ENCODE data around the gene OR1N2.
"Not testable (repeated sequence)": the region's sequence is repeated elsewhere in the genome, so short reads cannot be mapped to it uniquely, and the experiment has no call there.

Gene OR1N2

DNA sequence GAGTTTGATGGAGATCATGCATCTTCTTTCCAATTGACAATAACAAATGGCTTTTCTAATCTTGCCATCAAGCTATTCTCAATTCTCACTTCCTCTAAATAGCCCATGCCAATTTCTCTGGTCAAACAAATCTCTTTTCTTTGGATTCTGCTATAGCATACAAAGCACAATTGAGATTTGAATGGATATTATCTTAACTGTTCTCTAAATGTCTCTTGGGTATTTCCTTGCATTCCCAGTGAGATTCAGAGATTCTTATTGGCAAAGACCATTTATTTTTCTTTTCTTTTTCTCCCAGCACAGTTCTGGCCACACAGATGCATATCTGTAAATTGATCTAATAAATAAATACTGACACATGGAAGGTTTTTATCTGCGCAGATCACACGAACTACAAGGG, at the start of gene OR1N2:
OR1N2 (plus strand) TSS at position 301 of the 400 bp plus-strand sequence. CDS start 100 bp downstream, outside the sequence.
- DNase-seq (ENCODE audit: low read depth in 2 of 2): no peak

DNA sequence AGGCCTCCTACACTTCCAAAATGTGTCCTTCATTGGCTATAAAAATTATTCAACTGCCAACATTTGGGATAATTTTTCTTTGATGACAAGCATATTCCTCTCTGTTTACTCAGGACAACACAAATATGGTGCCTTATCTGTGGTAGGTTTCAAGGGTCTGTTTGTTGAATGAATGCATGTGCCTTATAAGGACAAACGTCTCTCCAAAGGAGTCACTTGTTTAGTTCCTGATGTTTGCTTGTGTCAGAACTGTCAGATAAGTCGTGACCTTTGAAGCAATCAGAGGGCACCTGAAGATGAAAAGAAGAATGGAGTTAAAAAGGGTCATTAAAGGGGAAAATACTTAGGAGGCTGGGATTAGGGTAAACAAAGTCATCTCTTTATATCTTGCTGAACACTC, 45.9 kb upstream of the OR1N2 start:
- DNase-seq (ENCODE audit: low read depth in 2 of 2): no peak

DNA sequence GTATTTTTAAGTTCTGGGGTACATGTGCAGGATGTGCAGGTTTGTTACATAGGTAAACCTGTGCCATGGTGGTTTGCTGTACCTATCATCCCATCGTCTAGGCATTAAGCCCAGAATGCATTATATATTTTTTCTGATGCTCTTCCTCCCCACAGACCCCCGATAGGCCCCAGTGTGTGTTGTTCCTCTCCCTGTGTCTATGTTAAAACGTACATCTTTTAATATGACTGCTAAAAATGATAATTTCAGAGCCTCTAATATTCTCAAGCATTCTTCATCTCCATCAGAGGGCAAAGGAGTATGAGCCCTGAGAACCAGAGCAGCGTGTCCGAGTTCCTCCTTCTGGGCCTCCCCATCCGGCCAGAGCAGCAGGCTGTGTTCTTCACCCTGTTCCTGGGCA, 42.4 kb upstream of the OR1N2 start, which contains the start of gene OR1J2:
OR1J2 (plus strand) TSS at position 301 of the 400 bp plus-strand sequence; CDS start at position 301, 0 bp downstream.
- no peak for DNase-seq (ENCODE audit: low read depth in 2 of 2)

GRCh38 chr9:122518226-122518625, 34.7 kb upstream of the OR1N2 start:
- no peak for DNase-seq (ENCODE audit: low read depth in 2 of 2)

- no peak for DNase-seq (ENCODE audit: low read depth in 2 of 2)
Measured at GRCh38 chr9:122518841-122519240, 34.1 kb upstream of the OR1N2 start, which contains the start of gene OR1J4. Gene OR1J4, plus strand, starts transcription at chr9:122519141. Its CDS starts 0 bp downstream, at chr9:122519141.

- no peak for DNase-seq (ENCODE audit: low read depth in 2 of 2)
Measured at GRCh38 chr9:122519376-122519775, 33.5 kb upstream of the OR1N2 start.

DNA sequence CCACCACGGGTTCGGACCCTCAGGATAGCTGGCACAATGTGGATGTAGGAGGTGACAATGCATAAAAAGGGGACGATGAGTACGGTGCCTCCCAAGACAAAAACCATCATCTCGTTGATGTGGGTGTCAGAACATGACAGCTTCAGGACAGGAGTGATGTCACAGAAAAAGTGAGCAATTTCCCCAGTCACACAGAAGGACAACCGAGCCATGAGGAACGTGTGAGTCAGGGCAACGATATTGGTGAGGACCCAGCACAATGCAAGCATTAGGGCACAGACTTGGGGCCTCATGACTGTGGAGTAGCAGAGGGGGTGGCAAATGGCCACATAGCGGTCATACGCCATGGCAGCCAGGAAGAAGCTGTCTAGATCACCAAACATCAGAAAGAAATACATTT, 26.3 kb upstream of the OR1N2 start:
- DNase-seq (ENCODE audit: low read depth in 2 of 2): no peak

GRCh38 chr9:122527193-122527592, 25.7 kb upstream of the OR1N2 start, which contains the start of gene OR1N1:
Gene OR1N1, minus strand, starts transcription at chr9:122527293. Its CDS starts 0 bp downstream, at chr9:122527293.
- no peak for DNase-seq (ENCODE audit: low read depth in 2 of 2)

DNA sequence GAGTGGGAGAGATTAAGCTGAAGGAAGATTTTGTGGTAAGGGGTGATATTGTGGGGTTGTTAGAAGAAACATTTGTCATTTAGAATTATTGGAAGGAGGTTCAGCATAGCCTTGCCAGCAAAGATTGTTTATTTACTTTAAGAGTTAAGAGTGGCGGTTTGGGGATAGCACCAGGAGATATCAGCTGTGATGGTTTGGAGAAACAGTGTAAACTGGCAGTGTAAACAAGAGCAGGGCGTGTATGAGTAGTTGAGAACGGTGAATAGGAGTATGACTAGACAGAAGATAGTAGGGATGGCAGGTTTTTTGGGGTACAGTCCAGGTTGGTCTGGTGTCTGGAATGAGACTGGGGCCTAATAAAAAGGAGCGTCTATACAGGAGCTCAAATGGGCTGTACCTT, 21.8 kb upstream of the OR1N2 start:
- DNase-seq (ENCODE audit: low read depth in 2 of 2): not testable (repeated sequence)

DNA sequence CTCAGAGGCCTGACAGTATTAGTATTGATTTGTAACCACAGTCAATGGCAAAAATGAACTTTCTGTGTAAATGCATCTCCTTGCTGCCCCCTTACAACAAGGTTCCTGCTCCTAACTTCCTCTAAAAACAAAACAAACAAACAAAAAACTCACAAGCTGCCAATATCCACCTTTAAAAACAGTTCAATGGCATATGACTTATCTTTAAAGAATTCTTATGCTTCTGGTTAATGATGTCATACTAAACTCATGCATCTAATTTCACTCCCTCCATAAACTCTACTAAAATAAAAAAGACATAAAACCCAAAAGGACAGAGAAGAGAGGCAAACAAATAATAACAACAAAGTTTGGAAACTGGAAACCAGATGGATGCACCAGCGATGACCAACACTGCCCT, 16.8 kb upstream of the OR1N2 start:
- no peak for DNase-seq (ENCODE audit: low read depth in 2 of 2)

- not testable (repeated sequence) for DNase-seq (ENCODE audit: low read depth in 2 of 2)
Measured at GRCh38 chr9:122537066-122537465, 15.8 kb upstream of the OR1N2 start.

- DNase-seq (ENCODE audit: low read depth in 2 of 2): no peak
Measured at GRCh38 chr9:122538757-122539156, 14.2 kb upstream of the OR1N2 start.

DNA sequence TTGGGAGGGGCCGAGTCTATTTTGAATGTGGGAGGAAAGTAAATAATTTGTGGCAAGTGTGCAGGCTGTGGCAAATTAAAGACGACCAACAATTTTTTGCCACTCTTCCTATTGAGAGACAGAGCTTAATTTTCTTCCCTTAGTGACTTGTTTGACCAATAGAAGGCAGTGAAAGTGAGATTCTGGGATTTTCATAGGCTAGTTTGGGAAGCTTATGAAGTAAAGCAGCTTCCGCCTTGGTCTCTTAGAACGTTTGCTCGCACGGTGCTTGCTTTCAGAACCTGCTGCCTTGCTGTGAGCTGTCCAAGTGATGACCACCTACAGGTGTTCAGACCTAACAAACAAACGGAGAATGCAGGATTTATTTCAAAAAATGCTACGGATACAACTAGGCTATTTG, 6.7 kb upstream of the OR1N2 start:
- DNase-seq (ENCODE audit: low read depth in 2 of 2): no peak

GRCh38 chr9:122551371-122551770, 1.5 kb upstream of the OR1N2 start:
- no peak for DNase-seq (ENCODE audit: low read depth in 2 of 2)

DNA sequence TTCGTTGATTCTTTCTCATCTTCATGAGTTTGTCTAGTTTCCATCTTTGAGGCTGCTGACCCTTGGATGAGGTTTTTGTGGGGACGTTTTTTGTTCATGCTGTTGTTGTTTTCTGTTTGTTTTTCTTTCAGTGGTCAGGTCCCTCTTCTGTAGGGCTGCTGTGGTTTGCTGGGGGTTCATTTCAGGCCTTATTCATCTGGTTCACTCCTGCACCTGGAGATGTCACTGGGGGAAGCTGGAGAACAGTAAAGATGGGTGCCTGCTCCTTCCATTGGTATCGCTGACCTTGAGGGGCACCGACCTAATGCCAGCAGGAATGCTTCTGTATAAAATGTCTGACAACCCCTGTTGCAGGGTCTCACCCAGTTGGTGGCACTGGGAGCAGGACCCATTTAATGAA, 8.5 kb downstream of the OR1N2 start:
- DNase-seq (ENCODE audit: low read depth in 2 of 2): no peak

GRCh38 chr9:122562134-122562760, 9.3 kb downstream of the OR1N2 start:
- no peak for DNase-seq (ENCODE audit: low read depth in 2 of 2)

GRCh38 chr9:122567901-122568300, 15.0 kb downstream of the OR1N2 start:
- no peak for DNase-seq (ENCODE audit: low read depth in 2 of 2)

- no peak for DNase-seq (ENCODE audit: low read depth in 2 of 2)
Measured at GRCh38 chr9:122572456-122572855, 19.5 kb downstream of the OR1N2 start.

- DNase-seq (ENCODE audit: low read depth in 2 of 2): no peak
Measured at GRCh38 chr9:122579874-122580273, 27.0 kb downstream of the OR1N2 start.

- no peak for DNase-seq (ENCODE audit: low read depth in 2 of 2)
Measured at GRCh38 chr9:122580360-122580759, 27.4 kb downstream of the OR1N2 start.

- not testable (repeated sequence) for DNase-seq (ENCODE audit: low read depth in 2 of 2)
Measured at GRCh38 chr9:122583284-122583683, 30.4 kb downstream of the OR1N2 start, which contains the start of gene OR1L8. Gene OR1L8, minus strand, starts transcription at chr9:122583384. Its CDS starts 14,907 bp downstream, at chr9:122568477.

Measured in stimulated activated CD8-positive, alpha-beta memory T cell treated with anti-CD3 and anti-CD28 coated beads, Interleukin-7, amount 100 ng/mL, for 1 hour (primary cell).